DMS53 treated with DMSO at 0.1 percent for 48 hours (cell line): ENCODE results near the gene SIRT2.
"Not testable (repeated sequence)": the region's sequence is repeated elsewhere in the genome, so short reads cannot be mapped to it uniquely, and the experiment has no call there.

ENCODE experiments used
- DNase-seq: peaks from one replicate; lab custom pipeline; 2025; ENCODE audit not compliant: unreplicated experiment; lab: John Stamatoyannopoulos, UW

Gene SIRT2

GRCh38 chr19:38899447-38900201 is at the start of gene SIRT2, which contains the start of gene NFKBIB:
SIRT2 (minus strand) TSS chr19:38899618; CDS start chr19:38899521, 97 bp downstream.
NFKBIB (plus strand) TSS chr19:38899969; CDS start chr19:38900033, 64 bp downstream.
- DNase-seq, result peak; percentile 100

GRCh38 chr19:38946229-38947010 is 47.0 kb upstream of the SIRT2 start:
- DNase-seq, result no peak

GRCh38 chr19:38945562-38946228 is 46.3 kb upstream of the SIRT2 start:
- DNase-seq, result no peak

GRCh38 chr19:38944981-38945506 is 45.6 kb upstream of the SIRT2 start:
- DNase-seq, result no peak

GRCh38 chr19:38942471-38943181 is 43.2 kb upstream of the SIRT2 start:
- DNase-seq, result no peak

- no peak for DNase-seq
These were observed 42.6 kb upstream of the SIRT2 start for GRCh38 chr19:38941979-38942378.

- DNase-seq, result not testable (repeated sequence)
These were observed 42.0 kb upstream of the SIRT2 start for GRCh38 chr19:38941466-38941865.

GRCh38 chr19:38939957-38940356 is 40.5 kb upstream of the SIRT2 start:
- no peak for DNase-seq

GRCh38 chr19:38933544-38933943 is 34.1 kb upstream of the SIRT2 start:
- DNase-seq, result no peak

- no peak for DNase-seq
These were observed 33.2 kb upstream of the SIRT2 start for GRCh38 chr19:38932425-38933179.

GRCh38 chr19:38931521-38931793 is 32.0 kb upstream of the SIRT2 start:
- no peak for DNase-seq

GRCh38 chr19:38930776-38931520 is 31.5 kb upstream of the SIRT2 start, which contains the start of gene MRPS12:
MRPS12 (plus strand) TSS chr19:38930944; CDS start chr19:38931295, 351 bp downstream.
- DNase-seq, result peak; percentile 100

GRCh38 chr19:38929929-38930775 is 30.7 kb upstream of the SIRT2 start, which contains the start of gene SARS2:
SARS2 (minus strand) TSS chr19:38930763; CDS start chr19:38930736, 27 bp downstream.
- DNase-seq, result peak; percentile 98

- no peak for DNase-seq
These were observed 29.1 kb upstream of the SIRT2 start for GRCh38 chr19:38928391-38929001.

GRCh38 chr19:38924388-38924787 is 25.0 kb upstream of the SIRT2 start:
- DNase-seq, result no peak

- no peak for DNase-seq
These were observed 23.1 kb upstream of the SIRT2 start for GRCh38 chr19:38922482-38922881.

- DNase-seq, result no peak
These were observed 22.2 kb upstream of the SIRT2 start for GRCh38 chr19:38921420-38922274.
